ENCODE results near the gene ABCA12.

Gene ABCA12

DNA sequence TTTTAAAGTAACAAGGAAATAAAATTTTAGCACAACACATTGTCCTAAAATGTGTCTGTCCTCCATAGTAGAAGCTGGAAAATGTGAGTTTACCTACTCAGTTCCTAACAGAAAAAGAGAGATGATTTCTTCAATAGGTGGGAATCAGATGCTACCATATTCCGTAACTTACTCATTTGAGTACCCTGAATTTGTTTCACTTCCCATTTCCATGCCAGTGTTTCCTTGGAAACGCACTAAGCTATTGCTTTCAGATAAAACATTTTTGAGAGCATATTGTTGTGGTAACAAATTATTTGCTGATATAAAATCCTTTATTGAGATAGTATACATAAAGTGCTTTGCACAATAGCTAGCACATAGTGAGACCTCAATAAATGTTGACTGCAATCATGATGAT is 191.5 kb downstream of the ABCA12 start:
- DNase-seq, result no peak

DNA sequence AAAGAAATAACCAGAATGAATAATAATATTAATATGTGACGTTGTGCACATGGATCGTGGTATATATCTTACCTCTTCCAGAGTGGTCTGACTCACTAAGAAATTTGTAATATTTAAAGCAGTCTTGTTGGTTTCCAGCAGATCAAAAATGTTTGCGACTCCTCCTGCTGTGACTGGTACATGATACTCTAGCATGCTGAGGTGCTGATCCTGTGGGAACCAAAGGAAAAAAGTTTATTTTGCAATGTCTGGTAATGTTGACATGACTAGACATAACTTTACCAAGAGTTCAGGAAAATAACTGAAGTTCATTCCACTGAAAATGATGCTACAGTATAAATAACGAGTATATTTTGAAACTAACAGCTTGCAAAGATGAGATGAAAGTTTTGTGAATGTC is 204.4 kb downstream of the ABCA12 start:
- no peak for DNase-seq

DNA sequence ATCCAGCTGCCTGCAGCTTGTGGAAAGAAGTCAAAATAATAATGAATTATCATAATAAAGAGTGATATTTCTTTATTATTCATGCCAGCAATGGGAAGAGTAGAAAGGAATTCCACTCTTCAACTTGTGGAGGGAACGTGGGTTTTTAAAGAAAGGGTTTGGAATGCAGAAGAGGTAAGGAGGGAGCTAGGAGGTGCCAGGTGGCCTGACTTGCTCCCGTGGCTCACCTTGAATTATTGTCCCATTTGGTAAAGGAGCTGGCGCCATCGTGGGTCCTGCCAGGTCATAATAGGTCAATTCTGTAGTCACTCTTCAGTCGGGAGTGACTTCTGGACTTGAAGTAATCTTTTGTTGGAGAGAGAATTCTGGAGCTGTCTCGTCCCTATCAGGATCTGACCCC is 233.8 kb downstream of the ABCA12 start:
- no peak for DNase-seq

DNA sequence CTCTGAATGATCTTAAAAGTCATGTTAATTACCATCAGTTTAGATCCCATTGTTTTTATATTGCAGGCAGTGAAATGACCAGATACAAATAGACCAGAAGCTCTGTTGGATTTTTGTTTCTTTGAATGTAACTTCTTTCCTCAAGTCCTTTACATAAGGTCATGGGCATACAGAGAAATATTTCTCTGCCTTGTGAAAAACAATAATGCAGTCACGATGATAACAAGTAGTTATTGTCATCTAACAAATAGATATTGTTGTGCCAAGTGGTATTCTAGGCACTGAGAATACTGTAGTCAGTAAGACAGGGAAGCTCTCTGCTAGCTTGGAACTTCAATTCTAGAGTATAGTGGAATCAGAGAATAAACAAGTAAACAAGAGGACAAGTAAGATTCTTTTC is 234.2 kb downstream of the ABCA12 start:
- no peak for DNase-seq

DNA sequence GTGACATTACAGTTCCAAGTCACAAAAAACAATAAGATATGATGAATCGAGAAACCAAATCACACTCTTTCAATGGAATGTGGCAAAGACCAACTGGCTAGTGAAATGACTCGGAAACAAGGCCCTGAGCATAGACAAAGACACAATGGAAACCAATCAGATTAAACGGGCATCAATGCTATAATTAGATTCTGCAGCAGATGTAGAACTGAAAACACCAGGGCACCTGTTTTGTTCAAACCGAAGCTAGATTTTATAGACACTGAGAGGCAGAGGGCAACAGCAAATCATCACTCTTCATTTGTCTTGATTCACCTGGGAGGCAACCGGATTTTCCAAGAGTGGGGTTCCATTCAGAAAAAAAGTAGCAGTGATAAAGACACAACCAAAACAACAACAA is 236.1 kb downstream of the ABCA12 start:
- no peak for DNase-seq

DNA sequence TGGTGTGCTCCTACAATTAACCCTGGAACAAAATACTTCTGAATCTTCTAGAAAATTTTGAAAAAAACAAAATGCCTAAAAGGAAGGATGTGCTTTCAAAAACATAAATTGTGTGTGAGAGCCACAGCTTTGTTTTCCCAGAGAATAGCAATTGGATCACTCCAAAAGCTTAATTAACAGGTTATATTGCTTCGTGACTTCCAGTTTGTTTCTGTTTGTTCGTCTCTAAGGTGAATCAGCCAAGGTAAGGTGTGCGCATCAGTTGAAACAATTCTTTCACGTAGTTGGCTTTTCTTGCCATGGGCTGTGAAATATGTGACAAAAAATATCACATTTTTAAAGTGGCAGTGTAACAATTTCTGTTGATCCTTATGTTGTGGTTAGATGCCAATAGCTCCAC is 238.7 kb downstream of the ABCA12 start:
- no peak for DNase-seq

DNA sequence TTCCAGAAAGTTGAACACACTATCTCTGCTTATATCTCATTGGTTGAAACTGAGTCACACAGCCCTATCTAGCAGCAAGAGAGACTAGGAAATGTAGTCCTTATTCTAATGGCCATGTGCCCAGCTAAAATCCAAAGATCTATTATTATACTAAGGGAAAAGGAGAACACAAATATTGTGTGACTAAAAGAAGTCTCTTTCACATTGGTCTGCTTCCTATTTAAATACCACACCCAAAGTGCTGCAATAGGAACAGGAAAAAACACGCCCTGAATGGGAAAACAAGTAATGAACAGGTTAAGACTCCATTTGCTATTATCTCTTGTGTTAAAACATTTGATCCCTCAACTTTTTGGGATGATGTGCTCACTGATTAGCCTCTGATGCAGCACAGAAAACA is 242.2 kb downstream of the ABCA12 start:
- DNase-seq, result no peak

DNA sequence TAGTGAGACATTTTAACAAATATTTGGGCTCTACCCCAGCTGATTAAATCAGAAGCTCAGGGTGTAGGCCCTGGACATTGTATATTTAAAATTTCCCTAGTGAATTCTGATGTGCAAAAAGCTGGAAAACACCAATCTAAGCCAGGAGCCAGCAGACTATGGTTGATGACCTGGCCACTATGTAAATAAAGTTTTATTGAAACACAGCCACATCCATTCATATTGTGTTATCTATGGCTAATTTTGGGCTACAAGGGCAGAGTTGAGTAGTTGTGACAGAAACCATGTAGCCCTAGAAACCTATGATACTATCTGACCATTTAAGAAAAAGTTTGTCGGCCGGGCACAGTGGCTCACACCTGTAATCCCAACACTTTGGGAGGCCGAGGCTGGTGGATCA is 243.0 kb downstream of the ABCA12 start:
- DNase-seq, result no peak

DNA sequence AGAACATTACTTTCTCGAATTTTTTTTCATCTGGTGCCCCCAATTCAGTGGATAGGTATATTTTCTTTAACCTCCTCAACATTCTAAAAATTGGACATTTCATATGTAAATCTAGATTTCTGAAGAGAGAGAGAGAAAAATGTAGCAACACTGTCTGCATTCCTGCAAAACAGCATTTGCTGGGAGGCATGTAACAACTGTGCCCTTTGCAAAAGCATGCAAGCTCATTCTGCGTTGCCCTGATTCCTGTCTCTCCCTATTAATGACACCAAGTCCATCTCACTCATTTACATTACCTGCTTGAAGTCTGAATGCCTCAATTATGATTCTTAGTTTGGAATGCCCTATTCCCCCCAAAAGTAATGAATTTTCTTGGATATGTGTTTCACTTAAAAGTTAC is 249.1 kb downstream of the ABCA12 start:
- no peak for DNase-seq

DNA sequence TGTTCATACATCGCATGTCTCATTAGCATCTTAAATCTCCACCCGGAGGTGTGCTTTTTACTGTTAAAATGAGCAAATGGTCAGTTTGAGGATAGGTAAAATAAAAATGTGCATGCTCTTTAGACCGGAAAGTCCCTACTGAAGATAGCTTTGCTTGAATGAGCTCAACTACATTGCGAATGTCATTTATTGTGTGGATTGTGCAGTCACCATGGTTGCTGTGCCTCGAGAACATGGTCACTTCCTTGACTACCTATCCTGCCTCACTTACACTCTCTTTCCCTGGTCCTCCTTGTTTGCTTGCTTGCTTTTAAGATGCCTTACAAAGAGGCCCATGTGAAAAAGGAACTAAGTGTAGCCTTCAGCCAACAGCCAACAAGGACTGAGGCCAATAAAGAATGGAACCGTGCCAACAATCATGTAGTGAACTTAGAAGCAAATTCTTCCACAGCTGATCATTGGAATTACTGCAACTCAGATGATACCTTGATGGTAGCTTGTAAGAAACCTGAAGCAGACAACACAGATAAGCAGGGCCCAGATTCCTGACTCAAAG is 256.7 kb downstream of the ABCA12 start:
- peak; percentile 29 for DNase-seq

Data from RPMI8226 (cell line).